GM23338 (cell line): ENCODE results near the gene CSRNP3. TPM values are rescaled to one million over a fixed set of nuclear protein-coding genes. Genes with fewer than 3 reads are reported as not detected.

Experiments
- ATAC-seq: fragments of 200-7000 bp; cut with Tn5 transposase; 3 replicates; pipeline ENCODE4 v1.9.1; 2020
- DNase-seq: peaks from one replicate; pipeline ENCODE4 v3.0.0-alpha.2; 2015; ENCODE audit warnings: low spot score
- H2AFZ ChIP-seq: fragments of 200-600 bp; sonication (generic); 2 replicates; pipeline ENCODE4 v1.8.0; 2016; ENCODE audit warnings: antibody characterized with exemption, mild to moderate bottlenecking, moderate library complexity
- H3F3A ChIP-seq: fragments of 200-600 bp; sonication (generic); replicated peaks from 2 replicates; pipeline ENCODE4 v1.8.0; 2017; ENCODE audit warnings: antibody characterized with exemption, mixed run types, low read depth
- H3K27ac ChIP-seq: fragments of 200-600 bp; sonication (generic); 2 replicates; pipeline ENCODE4 v1.6.1; 2016; ENCODE audit warnings: low read depth
- H3K27me3 ChIP-seq: fragments of 200-600 bp; sonication (generic); 2 replicates; pipeline ENCODE4 v1.8.0; 2016; ENCODE audit warnings: mild to moderate bottlenecking, mixed run types, moderate library complexity; ENCODE audit not compliant: insufficient read depth
- H3K36me3 ChIP-seq: fragments of 200-600 bp; sonication (generic); 2 replicates; pipeline ENCODE4 v1.8.0; 2016; ENCODE audit warnings: mild to moderate bottlenecking; ENCODE audit not compliant: insufficient read depth
- H3K4me1 ChIP-seq: fragments of 200-600 bp; sonication (generic); 2 replicates; pipeline ENCODE4 v1.8.0; 2016; ENCODE audit warnings: mild to moderate bottlenecking, moderate library complexity; ENCODE audit not compliant: insufficient read depth
- H3K4me2 ChIP-seq: fragments of 200-600 bp; sonication (generic); 2 replicates; pipeline ENCODE4 v1.7.1; 2017; ENCODE audit warnings: mixed run types
- H3K4me3 ChIP-seq: fragments of 200-600 bp; sonication (generic); 2 replicates; pipeline ENCODE4 v1.6.1; 2016; ENCODE audit warnings: mixed run types
- H3K79me2 ChIP-seq: fragments of 200-600 bp; sonication (generic); replicated peaks from 2 replicates; pipeline ENCODE4 v1.8.0; 2017; ENCODE audit warnings: mild to moderate bottlenecking; ENCODE audit not compliant: insufficient read depth
- H3K9me2 ChIP-seq: fragments of 200-600 bp; sonication (generic); 2 replicates; pipeline ENCODE4 v1.8.0; 2017; ENCODE audit not compliant: insufficient read depth
- H4K20me1 ChIP-seq: fragments of 200-600 bp; sonication (generic); replicated peaks from 2 replicates; pipeline ENCODE4 v1.8.0; 2017; ENCODE audit warnings: mild to moderate bottlenecking; ENCODE audit not compliant: insufficient read depth
- H3K27ac Mint-ChIP-seq: 2 replicates; pipeline ENCODE4 v1.8.0; 2020; ENCODE audit warnings: inconsistent platforms, mild to moderate bottlenecking, moderate library complexity, mixed read lengths
- H3K27me3 Mint-ChIP-seq: 3 replicates; pipeline ENCODE4 v1.8.0; 2022; ENCODE audit warnings: low read depth, mild to moderate bottlenecking, moderate library complexity, mixed read lengths, inconsistent platforms; ENCODE audit not compliant: insufficient read depth, poor library complexity
- H3K36me3 Mint-ChIP-seq: 3 replicates; pipeline ENCODE4 v1.8.0; 2021; ENCODE audit warnings: low read depth, mild to moderate bottlenecking, inconsistent platforms, moderate library complexity, mixed read lengths
- H3K4me1 Mint-ChIP-seq: 3 replicates; pipeline ENCODE4 v1.8.0; 2020; ENCODE audit warnings: mild to moderate bottlenecking, inconsistent platforms, mixed read lengths
- H3K4me3 Mint-ChIP-seq: 3 replicates; pipeline ENCODE4 v1.8.0; 2021; ENCODE audit warnings: moderate library complexity, mild to moderate bottlenecking, inconsistent platforms, mixed read lengths
- H3K9me3 Mint-ChIP-seq: 3 replicates; pipeline ENCODE4 v1.8.0; 2020; ENCODE audit warnings: moderate library complexity, mild to moderate bottlenecking, inconsistent platforms, mixed read lengths
- CREB1 ChIP-seq: fragments of 250-450 bp; sonication (Bioruptor Pico); IDR thresholded peaks from 2 replicates; pipeline ENCODE4 v1.5.0; 2020; ENCODE audit warnings: low read depth, mild to moderate bottlenecking, moderate library complexity
- EZH2 ChIP-seq: fragments of 200-600 bp; sonication (generic); IDR thresholded peaks from one replicate; pipeline ENCODE4 v1.8.0; 2017; ENCODE audit warnings: antibody characterized with exemption, mild to moderate bottlenecking, low read depth; ENCODE audit not compliant: unreplicated experiment
- JUNB ChIP-seq: IDR thresholded peaks from one replicate; pipeline ENCODE4 v1.6.1; 2016; ENCODE audit warnings: antibody characterized with exemption; ENCODE audit not compliant: unreplicated experiment
- NANOG ChIP-seq: IDR thresholded peaks from 2 replicates; pipeline ENCODE4 v1.6.1; 2016; ENCODE audit warnings: antibody characterized with exemption, borderline replicate concordance
- STAT1 ChIP-seq: IDR thresholded peaks from one replicate; pipeline ENCODE4 v1.6.1; 2016; ENCODE audit warnings: antibody characterized with exemption; ENCODE audit not compliant: unreplicated experiment
- ZNF114 ChIP-seq: fragments of 250-450 bp; sonication (Bioruptor Pico); IDR thresholded peaks from 2 replicates; pipeline ENCODE4 v1.5.0; 2020; ENCODE audit warnings: mild to moderate bottlenecking, moderate library complexity
- polyA plus RNA-seq: library from polyadenylated mRNA; unstranded; fragments of >200 nt; fragmentation: Nextera tagmentation; extraction: Ambion mirVana; gene quantifications from 2 replicates; pipeline ENCODE4 v1.2.1, GENCODE V29; 2016
- total RNA-seq: library from RNA; depleted of rRNA; stranded (reverse); fragments of >200 nt; shearing (Covaris generic); gene quantifications from 2 replicates; pipeline ENCODE4 v1.2.3, GENCODE V29; 2014
- TF ChIP-seq, protein P1 (sequence below): IDR thresholded peaks from one replicate; pipeline ENCODE4 v1.6.1; 2018; ENCODE audit warnings: antibody characterized with exemption; ENCODE audit not compliant: unreplicated experiment
- TF ChIP-seq, protein P2 (sequence below): fragments of 250-450 bp; sonication (Bioruptor Pico); IDR thresholded peaks from 2 replicates; pipeline ENCODE4 v1.5.0; 2020; ENCODE audit warnings: mild to moderate bottlenecking, moderate library complexity
- TF ChIP-seq, protein P3 (sequence below), 2 experiments: fragments of 200-600 bp in 1 of 2; sonication (generic) in 1 of 2; conservative IDR thresholded peaks; 2 replicates each; pipeline versions ENCODE4 v1.5.1 to v1.6.1; 2016 to 2017; ENCODE audit warnings: antibody characterized with exemption in 2 of 2, low read depth in 2 of 2, mild to moderate bottlenecking in 2 of 2, moderate library complexity in 1 of 2
- TF ChIP-seq, protein P4 (sequence below): IDR thresholded peaks from 2 replicates; pipeline ENCODE4 v1.6.1; 2016; ENCODE audit warnings: antibody characterized with exemption

Gene CSRNP3
- total and polyA plus RNA-seq, 2 experiments from 2014 or later = 3.8 to 6.8 TPM

DNA sequence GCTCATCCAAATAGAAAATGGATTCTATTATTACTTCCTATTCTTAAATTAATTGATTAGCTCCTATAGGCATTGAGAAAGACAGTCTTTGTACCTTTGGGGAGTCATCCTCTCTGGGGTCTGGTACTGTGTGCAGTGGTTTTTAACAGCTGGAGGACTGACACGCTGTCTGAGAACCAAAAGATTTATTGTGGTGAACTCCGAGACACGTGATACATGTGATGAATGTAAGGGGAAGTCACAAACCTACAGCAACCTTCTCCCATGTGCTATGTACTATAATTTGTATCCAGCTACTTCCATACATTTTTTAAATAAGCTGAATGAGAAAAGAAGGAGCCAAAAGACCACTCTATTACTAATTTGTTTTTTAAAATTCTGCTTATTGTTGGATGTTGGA, 190.9 kb downstream of the CSRNP3 start:
- Histone ChIP-seq H3K4me2 (no peak overlapping the region), H3K79me2 (no peaks in the 10 kb centered on the region), H4K20me1 (no peaks in the 10 kb centered on the region), H3F3A (no peaks in the 10 kb centered on the region), H3K4me3 (no peak overlapping the region), H3K27me3 (no peaks in the 10 kb centered on the region), H3K27ac (no peak overlapping the region), H2AFZ (no peak overlapping the region), H3K9me2 (no peaks in the 10 kb centered on the region), H3K36me3 (no peaks in the 10 kb centered on the region; the same call in 1 of the 2 replicates), H3K4me1 (no peaks in the 10 kb centered on the region)
- H3K27me3 Mint-ChIP-seq = peaks cover 2% of the 10 kb centered on the region
- H3K9me3 Mint-ChIP-seq = no peaks in the 10 kb centered on the region; the same call in 2 of the 3 replicates
- no peaks in the 10 kb centered on the region; the same call in 2 of the 3 replicates for H3K4me1 Mint-ChIP-seq
- TF ChIP-seq ZNF114 (CRISPR knock-in tag) (no peak), STAT1 (no peak), JUNB (no peak), CREB1 (CRISPR knock-in tag) (no peak), EZH2 (no peak), NANOG (no peak)
- TF ChIP-seq, protein P1, sequence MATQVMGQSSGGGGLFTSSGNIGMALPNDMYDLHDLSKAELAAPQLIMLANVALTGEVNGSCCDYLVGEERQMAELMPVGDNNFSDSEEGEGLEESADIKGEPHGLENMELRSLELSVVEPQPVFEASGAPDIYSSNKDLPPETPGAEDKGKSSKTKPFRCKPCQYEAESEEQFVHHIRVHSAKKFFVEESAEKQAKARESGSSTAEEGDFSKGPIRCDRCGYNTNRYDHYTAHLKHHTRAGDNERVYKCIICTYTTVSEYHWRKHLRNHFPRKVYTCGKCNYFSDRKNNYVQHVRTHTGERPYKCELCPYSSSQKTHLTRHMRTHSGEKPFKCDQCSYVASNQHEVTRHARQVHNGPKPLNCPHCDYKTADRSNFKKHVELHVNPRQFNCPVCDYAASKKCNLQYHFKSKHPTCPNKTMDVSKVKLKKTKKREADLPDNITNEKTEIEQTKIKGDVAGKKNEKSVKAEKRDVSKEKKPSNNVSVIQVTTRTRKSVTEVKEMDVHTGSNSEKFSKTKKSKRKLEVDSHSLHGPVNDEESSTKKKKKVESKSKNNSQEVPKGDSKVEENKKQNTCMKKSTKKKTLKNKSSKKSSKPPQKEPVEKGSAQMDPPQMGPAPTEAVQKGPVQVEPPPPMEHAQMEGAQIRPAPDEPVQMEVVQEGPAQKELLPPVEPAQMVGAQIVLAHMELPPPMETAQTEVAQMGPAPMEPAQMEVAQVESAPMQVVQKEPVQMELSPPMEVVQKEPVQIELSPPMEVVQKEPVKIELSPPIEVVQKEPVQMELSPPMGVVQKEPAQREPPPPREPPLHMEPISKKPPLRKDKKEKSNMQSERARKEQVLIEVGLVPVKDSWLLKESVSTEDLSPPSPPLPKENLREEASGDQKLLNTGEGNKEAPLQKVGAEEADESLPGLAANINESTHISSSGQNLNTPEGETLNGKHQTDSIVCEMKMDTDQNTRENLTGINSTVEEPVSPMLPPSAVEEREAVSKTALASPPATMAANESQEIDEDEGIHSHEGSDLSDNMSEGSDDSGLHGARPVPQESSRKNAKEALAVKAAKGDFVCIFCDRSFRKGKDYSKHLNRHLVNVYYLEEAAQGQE = no peak
- TF ChIP-seq, protein P2, sequence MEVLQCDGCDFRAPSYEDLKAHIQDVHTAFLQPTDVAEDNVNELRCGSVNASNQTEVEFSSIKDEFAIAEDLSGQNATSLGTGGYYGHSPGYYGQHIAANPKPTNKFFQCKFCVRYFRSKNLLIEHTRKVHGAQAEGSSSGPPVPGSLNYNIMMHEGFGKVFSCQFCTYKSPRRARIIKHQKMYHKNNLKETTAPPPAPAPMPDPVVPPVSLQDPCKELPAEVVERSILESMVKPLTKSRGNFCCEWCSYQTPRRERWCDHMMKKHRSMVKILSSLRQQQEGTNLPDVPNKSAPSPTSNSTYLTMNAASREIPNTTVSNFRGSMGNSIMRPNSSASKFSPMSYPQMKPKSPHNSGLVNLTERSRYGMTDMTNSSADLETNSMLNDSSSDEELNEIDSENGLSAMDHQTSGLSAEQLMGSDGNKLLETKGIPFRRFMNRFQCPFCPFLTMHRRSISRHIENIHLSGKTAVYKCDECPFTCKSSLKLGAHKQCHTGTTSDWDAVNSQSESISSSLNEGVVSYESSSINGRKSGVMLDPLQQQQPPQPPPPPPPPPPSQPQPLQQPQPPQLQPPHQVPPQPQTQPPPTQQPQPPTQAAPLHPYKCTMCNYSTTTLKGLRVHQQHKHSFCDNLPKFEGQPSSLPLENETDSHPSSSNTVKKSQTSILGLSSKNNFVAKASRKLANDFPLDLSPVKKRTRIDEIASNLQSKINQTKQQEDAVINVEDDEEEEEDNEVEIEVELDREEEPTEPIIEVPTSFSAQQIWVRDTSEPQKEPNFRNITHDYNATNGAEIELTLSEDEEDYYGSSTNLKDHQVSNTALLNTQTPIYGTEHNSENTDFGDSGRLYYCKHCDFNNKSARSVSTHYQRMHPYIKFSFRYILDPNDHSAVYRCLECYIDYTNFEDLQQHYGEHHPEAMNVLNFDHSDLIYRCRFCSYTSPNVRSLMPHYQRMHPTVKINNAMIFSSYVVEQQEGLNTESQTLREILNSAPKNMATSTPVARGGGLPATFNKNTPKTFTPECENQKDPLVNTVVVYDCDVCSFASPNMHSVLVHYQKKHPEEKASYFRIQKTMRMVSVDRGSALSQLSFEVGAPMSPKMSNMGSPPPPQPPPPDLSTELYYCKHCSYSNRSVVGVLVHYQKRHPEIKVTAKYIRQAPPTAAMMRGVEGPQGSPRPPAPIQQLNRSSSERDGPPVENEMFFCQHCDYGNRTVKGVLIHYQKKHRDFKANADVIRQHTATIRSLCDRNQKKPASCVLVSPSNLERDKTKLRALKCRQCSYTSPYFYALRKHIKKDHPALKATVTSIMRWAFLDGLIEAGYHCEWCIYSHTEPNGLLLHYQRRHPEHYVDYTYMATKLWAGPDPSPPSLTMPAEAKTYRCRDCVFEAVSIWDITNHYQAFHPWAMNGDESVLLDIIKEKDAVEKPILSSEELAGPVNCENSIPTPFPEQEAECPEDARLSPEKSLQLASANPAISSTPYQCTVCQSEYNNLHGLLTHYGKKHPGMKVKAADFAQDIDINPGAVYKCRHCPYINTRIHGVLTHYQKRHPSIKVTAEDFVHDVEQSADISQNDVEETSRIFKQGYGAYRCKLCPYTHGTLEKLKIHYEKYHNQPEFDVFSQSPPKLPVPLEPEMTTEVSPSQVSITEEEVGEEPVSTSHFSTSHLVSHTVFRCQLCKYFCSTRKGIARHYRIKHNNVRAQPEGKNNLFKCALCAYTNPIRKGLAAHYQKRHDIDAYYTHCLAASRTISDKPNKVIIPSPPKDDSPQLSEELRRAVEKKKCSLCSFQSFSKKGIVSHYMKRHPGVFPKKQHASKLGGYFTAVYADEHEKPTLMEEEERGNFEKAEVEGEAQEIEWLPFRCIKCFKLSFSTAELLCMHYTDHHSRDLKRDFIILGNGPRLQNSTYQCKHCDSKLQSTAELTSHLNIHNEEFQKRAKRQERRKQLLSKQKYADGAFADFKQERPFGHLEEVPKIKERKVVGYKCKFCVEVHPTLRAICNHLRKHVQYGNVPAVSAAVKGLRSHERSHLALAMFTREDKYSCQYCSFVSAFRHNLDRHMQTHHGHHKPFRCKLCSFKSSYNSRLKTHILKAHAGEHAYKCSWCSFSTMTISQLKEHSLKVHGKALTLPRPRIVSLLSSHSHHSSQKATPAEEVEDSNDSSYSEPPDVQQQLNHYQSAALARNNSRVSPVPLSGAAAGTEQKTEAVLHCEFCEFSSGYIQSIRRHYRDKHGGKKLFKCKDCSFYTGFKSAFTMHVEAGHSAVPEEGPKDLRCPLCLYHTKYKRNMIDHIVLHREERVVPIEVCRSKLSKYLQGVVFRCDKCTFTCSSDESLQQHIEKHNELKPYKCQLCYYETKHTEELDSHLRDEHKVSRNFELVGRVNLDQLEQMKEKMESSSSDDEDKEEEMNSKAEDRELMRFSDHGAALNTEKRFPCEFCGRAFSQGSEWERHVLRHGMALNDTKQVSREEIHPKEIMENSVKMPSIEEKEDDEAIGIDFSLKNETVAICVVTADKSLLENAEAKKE (CRISPR knock-in tag) = no peak
- TF ChIP-seq, protein P3, sequence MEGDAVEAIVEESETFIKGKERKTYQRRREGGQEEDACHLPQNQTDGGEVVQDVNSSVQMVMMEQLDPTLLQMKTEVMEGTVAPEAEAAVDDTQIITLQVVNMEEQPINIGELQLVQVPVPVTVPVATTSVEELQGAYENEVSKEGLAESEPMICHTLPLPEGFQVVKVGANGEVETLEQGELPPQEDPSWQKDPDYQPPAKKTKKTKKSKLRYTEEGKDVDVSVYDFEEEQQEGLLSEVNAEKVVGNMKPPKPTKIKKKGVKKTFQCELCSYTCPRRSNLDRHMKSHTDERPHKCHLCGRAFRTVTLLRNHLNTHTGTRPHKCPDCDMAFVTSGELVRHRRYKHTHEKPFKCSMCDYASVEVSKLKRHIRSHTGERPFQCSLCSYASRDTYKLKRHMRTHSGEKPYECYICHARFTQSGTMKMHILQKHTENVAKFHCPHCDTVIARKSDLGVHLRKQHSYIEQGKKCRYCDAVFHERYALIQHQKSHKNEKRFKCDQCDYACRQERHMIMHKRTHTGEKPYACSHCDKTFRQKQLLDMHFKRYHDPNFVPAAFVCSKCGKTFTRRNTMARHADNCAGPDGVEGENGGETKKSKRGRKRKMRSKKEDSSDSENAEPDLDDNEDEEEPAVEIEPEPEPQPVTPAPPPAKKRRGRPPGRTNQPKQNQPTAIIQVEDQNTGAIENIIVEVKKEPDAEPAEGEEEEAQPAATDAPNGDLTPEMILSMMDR (conservative IDR thresholded peaks at IDR 0.05; ENCODE audit: low read depth in 2 of 2) = no peak
- TF ChIP-seq, protein P4, sequence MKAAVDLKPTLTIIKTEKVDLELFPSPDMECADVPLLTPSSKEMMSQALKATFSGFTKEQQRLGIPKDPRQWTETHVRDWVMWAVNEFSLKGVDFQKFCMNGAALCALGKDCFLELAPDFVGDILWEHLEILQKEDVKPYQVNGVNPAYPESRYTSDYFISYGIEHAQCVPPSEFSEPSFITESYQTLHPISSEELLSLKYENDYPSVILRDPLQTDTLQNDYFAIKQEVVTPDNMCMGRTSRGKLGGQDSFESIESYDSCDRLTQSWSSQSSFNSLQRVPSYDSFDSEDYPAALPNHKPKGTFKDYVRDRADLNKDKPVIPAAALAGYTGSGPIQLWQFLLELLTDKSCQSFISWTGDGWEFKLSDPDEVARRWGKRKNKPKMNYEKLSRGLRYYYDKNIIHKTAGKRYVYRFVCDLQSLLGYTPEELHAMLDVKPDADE = no peak
- no peak for ATAC-seq
- no peak overlapping the region for H3K27ac Mint-ChIP-seq
- no peak overlapping the region for H3K4me3 Mint-ChIP-seq
- DNase-seq = no peak
- peaks cover 5% of the 10 kb centered on the region for H3K36me3 Mint-ChIP-seq
